GM23338 (cell line): Measurements from ENCODE around the gene STXBP5L.

Experiments
- CREB1 ChIP-seq: fragments of 250-450 bp; sonication (Bioruptor Pico); IDR thresholded peaks from 2 replicates; pipeline ENCODE4 v1.5.0; 2020; ENCODE audit warnings: low read depth, mild to moderate bottlenecking, moderate library complexity
- EZH2 ChIP-seq: fragments of 200-600 bp; sonication (generic); IDR thresholded peaks from one replicate; pipeline ENCODE4 v1.8.0; 2017; ENCODE audit warnings: antibody characterized with exemption, mild to moderate bottlenecking, low read depth; ENCODE audit not compliant: unreplicated experiment
- EZH2phosphoT487 ChIP-seq: fragments of 200-600 bp; sonication (generic); IDR thresholded peaks from one replicate; pipeline ENCODE4 v1.8.1; 2018; ENCODE audit warnings: antibody characterized with exemption; ENCODE audit not compliant: unreplicated experiment
- POLR2AphosphoS5 ChIP-seq: IDR thresholded peaks from 2 replicates; pipeline ENCODE4 v1.6.1; 2016; ENCODE audit warnings: antibody characterized with exemption, low read depth
- ZNF331 ChIP-seq: fragments of 250-450 bp; sonication (Bioruptor Pico); IDR thresholded peaks from 2 replicates; pipeline ENCODE4 v1.5.0; 2020; ENCODE audit warnings: low read depth, mild to moderate bottlenecking, moderate library complexity
- TF ChIP-seq, protein P1 (sequence below), 2 experiments: fragments of 200-600 bp in 1 of 2; sonication (generic) in 1 of 2; conservative IDR thresholded peaks; 2 replicates each; pipeline versions ENCODE4 v1.5.1 to v1.6.1; 2016 to 2017; ENCODE audit warnings: antibody characterized with exemption in 2 of 2, low read depth in 2 of 2, mild to moderate bottlenecking in 2 of 2, moderate library complexity in 1 of 2
- TF ChIP-seq, protein P2 (sequence below): IDR thresholded peaks from 2 replicates; pipeline ENCODE4 v1.6.1; 2016; ENCODE audit warnings: antibody characterized with exemption
- TF ChIP-seq, protein P3 (sequence below): IDR thresholded peaks from one replicate; pipeline ENCODE4 v1.6.1; 2018; ENCODE audit warnings: antibody characterized with exemption; ENCODE audit not compliant: unreplicated experiment

DNA sequence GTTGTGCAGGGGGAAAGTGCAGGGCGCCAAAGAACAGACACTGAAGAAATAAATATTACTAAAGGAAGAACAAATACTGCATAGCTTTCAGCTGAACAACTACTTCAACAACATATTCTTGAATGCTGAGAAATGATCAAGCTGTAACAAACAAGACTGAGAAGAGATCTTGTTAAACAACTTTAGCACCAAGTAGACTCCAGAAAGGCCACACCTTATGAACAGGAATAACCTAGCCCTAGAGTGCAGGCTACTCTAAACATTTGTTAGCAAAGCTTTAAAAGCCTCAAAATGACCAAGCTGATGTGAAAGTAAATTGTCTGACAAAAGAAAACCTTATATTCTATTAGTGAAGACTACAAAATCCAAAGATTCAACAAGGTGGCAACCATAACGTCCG, 554.6 kb downstream of the STXBP5L start:
- TF ChIP-seq, protein P1, sequence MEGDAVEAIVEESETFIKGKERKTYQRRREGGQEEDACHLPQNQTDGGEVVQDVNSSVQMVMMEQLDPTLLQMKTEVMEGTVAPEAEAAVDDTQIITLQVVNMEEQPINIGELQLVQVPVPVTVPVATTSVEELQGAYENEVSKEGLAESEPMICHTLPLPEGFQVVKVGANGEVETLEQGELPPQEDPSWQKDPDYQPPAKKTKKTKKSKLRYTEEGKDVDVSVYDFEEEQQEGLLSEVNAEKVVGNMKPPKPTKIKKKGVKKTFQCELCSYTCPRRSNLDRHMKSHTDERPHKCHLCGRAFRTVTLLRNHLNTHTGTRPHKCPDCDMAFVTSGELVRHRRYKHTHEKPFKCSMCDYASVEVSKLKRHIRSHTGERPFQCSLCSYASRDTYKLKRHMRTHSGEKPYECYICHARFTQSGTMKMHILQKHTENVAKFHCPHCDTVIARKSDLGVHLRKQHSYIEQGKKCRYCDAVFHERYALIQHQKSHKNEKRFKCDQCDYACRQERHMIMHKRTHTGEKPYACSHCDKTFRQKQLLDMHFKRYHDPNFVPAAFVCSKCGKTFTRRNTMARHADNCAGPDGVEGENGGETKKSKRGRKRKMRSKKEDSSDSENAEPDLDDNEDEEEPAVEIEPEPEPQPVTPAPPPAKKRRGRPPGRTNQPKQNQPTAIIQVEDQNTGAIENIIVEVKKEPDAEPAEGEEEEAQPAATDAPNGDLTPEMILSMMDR (conservative IDR thresholded peaks at IDR 0.05; ENCODE audit: low read depth in 2 of 2): no peak
- TF ChIP-seq, protein P2, sequence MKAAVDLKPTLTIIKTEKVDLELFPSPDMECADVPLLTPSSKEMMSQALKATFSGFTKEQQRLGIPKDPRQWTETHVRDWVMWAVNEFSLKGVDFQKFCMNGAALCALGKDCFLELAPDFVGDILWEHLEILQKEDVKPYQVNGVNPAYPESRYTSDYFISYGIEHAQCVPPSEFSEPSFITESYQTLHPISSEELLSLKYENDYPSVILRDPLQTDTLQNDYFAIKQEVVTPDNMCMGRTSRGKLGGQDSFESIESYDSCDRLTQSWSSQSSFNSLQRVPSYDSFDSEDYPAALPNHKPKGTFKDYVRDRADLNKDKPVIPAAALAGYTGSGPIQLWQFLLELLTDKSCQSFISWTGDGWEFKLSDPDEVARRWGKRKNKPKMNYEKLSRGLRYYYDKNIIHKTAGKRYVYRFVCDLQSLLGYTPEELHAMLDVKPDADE: no peak
- TF ChIP-seq EZH2: no peak
- no peak for TF ChIP-seq CREB1
- TF ChIP-seq POLR2AphosphoS5: no peak
- TF ChIP-seq, protein P3, sequence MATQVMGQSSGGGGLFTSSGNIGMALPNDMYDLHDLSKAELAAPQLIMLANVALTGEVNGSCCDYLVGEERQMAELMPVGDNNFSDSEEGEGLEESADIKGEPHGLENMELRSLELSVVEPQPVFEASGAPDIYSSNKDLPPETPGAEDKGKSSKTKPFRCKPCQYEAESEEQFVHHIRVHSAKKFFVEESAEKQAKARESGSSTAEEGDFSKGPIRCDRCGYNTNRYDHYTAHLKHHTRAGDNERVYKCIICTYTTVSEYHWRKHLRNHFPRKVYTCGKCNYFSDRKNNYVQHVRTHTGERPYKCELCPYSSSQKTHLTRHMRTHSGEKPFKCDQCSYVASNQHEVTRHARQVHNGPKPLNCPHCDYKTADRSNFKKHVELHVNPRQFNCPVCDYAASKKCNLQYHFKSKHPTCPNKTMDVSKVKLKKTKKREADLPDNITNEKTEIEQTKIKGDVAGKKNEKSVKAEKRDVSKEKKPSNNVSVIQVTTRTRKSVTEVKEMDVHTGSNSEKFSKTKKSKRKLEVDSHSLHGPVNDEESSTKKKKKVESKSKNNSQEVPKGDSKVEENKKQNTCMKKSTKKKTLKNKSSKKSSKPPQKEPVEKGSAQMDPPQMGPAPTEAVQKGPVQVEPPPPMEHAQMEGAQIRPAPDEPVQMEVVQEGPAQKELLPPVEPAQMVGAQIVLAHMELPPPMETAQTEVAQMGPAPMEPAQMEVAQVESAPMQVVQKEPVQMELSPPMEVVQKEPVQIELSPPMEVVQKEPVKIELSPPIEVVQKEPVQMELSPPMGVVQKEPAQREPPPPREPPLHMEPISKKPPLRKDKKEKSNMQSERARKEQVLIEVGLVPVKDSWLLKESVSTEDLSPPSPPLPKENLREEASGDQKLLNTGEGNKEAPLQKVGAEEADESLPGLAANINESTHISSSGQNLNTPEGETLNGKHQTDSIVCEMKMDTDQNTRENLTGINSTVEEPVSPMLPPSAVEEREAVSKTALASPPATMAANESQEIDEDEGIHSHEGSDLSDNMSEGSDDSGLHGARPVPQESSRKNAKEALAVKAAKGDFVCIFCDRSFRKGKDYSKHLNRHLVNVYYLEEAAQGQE: no peak
- no peak for TF ChIP-seq ZNF331 (CRISPR knock-in tag)
- TF ChIP-seq EZH2phosphoT487: no peak
